HPDE6-E6E7 (cell line): Measurements from ENCODE around the gene BTBD1.
"Not testable (repeated sequence)": the region's sequence is repeated elsewhere in the genome, so short reads cannot be mapped to it uniquely, and the experiment has no call there.

ENCODE experiments used
- DNase-seq: peaks from one replicate; pipeline ENCODE4 v3.0.0; 2011; ENCODE audit warnings: missing footprints; ENCODE audit errors: extremely low spot score

BTBD1 gene

DNA sequence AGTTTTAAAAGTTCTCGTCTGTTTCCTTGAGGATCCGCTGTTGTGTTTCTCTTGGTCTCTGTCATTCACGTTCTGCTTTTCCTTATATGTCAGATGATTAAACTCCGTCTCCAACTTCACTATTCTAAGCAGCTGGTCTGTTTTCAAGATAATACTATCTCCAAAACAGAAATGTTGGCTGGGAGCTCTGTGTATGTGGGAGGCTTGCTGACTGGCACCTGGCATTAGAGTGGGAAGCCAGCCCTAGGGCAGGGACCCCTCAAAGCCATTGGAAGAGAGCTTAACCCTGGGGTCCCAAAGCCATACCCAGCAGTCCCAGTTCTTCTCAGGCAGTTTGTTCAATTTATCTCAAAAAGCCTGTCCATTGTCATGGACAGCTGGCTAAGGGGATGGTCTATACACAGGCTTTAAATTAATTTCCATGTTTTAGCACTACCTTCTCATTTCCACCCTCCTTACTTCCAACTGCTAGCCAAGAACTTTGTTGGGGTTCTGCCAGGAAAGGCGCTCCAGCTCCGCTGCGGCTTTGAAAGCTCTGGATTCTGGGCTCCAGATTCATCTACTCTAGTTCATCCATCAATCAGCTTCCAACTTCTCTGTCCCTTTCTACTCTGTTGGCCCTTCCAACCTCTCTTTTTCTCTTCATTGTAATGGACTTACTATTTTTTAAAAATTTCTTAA, 9.2 kb downstream of the BTBD1 start:
- DNase-seq = no peak

DNA sequence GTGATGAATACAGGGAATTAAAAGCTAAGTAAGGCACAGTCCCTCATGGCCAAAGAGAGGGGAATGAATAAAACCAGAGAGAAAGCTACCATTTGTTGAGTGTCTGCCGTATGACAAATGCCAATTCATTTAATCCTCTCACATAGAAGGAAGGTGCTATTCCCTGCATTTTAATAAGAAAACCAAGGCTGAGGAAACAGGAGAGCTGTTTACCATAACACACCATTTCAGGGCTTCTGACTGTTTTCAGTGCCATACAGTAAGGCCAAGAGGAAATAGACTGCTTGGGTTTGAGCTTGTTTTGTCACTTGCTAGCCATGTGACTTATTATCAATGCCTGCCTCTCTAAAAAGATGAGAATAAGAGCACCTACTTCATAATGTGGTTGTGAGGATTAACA, 10.1 kb downstream of the BTBD1 start:
- no peak for DNase-seq

GRCh38 chr15:83053151-83053550, 13.9 kb downstream of the BTBD1 start:
- no peak for DNase-seq

- DNase-seq = no peak
Measured at GRCh38 chr15:83046558-83047127, 20.4 kb downstream of the BTBD1 start.

DNA sequence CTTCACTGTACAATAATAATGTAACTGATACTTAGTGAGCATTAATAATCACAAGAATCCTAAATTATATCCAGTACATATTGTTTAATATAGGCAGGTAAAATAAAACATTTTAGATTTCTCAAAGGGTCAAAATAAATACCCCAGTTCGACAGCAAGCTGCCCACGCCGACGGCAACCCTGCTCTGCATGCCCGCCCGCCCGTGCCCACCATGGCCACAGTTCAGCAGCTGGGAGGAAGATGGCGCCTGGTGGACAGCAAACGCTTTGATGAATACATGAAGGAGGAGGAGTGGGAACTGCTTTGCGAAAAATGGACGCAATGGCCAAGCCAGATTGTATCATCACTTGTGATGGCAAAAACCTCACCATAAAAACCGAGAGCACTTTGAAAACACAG, 22.9 kb downstream of the BTBD1 start:
- no peak for DNase-seq

DNA sequence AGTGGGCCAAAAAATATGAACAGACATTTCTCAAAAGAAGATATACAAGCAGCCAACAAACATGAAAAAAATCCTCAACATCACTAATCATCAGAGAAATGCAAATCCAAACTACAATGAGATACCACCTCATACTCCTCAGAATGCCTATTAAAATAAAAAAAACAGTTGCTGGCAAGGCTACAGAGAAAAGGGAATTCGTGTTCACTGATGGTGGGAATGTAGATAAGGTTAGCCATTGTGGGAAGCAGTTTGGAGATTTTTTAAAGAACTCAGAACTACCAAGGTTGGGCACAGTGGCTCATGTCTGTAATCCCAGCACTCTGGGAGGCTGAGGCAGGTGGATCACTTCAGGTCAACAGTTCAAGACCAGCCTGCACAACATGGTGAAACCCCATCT, 27.8 kb downstream of the BTBD1 start:
- DNase-seq = no peak

DNA sequence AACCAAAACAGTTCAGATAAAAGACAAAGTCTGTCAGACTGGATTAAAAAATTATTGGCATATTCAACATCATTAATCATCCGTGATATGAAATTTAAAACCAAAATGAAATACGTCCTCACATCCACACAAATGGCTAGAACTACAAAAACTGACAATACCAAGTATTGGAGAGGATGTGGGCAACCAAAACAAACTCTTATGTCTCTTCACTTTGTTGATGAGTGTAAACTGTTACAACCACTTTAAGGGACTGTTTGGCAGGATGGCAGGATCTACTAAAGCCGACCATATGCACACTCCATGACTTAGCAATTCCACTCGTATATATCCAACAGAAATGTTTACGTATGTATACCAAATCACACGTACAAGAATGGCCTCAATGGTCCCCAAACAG, 30.8 kb downstream of the BTBD1 start:
- DNase-seq = no peak

GRCh38 chr15:83031234-83031633, 35.8 kb downstream of the BTBD1 start:
- not testable (repeated sequence) for DNase-seq

DNA sequence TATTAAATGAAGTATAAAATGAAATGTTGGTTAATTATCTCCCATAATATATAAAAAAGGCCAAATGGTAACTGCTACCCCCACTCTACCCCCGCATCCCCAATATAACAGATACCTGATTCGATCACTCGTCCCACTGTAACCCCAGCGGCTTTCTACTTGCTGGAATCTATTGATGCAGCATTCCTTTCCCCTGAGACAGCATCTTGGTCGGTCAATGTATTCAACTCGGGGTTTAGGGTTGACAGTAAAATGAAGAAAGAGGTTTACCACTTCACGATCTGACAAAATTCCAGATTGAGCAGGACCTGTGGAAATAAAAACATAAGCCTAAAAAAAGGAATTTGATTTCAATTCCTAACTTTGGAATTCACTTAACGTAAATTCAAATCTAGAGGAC, 37.0 kb downstream of the BTBD1 start:
- DNase-seq = no peak

DNA sequence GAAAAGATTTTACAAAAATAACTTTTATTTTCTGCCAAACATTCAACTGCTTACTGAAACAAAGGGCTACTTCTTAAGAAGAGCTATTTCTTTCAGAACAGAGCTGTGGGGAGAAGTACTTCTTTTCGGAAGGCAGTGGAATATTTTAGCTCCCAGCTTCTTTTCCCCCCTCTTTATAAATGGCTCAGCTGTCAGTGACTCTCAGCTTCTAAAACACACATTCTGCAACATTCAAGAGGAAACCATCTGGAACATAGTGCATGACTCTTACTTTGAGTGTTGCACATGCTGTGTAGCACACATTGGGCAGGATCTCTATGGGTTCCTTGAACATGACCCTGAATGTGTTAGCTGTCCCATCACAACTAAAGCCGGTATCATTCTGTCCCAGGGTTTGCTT, 48.6 kb downstream of the BTBD1 start:
- no peak for DNase-seq

DNA sequence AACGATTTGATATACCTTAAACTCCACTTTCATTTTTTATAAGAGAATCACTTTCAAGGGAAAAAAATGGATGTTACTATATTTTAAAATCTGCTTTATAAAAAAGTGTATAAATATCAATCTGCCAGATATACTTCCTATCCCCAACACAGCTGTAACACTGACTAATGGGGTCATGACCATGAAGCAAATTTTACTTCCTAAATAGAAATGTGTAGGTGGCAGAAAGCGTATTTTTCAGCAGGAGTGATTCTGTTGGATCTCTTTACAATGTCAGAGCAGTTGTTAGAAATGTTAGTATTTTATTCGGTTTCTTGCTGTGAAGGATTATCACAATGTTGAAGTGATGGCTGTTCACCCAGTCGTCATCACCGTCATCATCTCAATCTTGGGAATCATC, 50.1 kb downstream of the BTBD1 start:
- DNase-seq = no peak

GRCh38 chr15:83015361-83015760, 51.7 kb downstream of the BTBD1 start:
- no peak for DNase-seq

DNA sequence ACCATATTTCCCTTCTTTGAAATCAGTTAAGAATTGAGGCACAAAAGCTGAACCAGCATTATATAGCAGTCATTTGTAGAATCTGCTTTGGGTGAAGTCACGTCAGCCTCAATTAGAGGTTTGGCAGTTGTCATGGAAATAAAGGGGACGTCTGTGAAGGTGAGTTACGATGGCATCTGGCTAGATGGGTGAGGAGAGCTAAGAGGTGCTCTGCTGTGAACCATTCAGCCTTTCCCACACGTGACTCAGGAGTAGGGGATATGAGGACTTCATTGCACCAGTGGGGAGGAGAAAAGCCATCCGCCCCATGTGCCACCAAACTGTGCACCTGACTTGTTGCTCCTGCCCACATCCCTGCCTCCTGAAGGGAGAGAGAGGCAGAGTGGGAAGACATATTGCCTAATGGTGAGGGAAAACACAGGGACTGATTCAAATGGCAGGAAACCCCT, 52.8 kb downstream of the BTBD1 start:
- no peak for DNase-seq

DNA sequence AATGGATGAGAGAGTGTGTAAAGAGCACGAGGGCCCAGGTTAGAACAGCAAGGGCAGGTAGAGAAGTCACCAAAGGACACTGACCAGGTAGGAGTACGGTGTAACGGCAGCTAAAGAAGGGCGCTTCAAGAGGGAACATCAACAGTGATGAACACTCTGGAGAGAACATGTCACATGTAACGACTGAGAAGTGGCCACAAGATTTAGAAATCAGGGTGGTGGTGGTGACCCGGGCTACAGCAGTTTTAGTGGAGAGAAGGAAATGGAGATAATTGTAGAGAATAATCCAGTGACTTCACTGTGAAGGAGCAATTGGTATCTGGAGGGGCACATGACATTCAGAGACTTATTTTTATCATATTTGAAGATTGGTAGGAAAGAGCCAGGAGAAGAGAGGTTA, 54.4 kb downstream of the BTBD1 start:
- DNase-seq = no peak

DNA sequence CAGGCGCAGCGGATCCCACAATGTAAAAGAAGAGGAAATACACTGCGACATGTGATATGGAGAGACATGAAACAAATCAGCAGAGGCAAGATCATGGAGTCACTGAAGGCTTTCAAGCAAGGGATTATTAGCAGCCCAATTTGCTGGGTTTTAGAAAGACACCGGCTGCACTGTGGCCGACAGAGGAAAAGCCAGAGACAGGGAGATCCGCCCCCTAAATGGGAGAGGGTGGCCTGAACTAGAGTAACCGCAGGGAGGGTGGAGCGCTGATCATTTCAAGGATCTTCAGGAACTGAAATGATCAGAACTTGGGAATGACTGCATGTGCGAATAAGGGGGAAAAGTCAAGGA, 55.0 kb downstream of the BTBD1 start:
- DNase-seq = no peak

DNA sequence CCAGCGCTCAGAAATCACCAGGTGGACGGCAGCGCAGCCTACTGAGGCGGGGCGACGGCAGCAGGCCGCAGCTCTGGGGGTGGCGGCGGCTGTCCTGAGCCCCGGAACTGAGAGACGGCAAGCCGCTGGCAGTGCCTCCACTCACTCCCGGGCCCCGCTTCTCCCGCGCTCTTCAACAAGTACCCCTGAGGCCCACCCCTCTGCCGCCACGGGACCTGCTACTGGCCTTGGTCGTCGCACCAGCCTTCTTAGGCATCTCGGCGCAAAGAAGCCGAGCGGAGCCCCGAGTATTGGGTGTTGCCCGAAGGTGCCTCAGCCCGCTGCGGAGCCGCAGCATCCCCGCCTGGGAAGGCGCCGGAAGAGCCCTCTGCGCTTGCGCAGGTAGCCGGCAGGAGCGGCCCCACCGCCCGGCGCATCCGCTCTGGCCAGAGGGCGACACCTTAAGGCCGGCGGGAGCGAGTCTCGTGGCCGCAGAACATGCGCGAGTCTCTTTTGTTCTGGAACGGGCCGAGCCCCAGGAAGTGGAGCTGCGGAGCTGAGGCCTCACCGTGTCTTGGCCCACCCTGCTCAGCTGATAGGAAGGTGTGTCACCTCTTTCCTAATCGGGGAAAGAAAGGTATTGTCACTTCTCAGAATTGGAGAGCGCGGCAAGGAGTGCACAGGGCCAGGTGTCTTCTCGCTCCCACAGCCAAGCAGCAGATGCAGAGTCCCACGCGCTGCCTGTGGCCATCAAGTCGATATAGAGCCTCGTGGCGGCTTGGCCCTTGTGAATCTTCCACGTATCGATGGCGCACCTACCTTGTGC, 55.6 kb downstream of the BTBD1 start, which contains the start of gene C15orf40:
TSS of gene C15orf40 (minus strand) at position 369 of the 805 bp plus-strand sequence. CDS start at position 337, 32 bp downstream.
- DNase-seq = peak; percentile 88

GRCh38 chr15:83010709-83011270, 56.3 kb downstream of the BTBD1 start:
- DNase-seq = peak; percentile 62

GRCh38 chr15:83000672-83001031, 66.4 kb downstream of the BTBD1 start:
- DNase-seq = not testable (repeated sequence)

DNA sequence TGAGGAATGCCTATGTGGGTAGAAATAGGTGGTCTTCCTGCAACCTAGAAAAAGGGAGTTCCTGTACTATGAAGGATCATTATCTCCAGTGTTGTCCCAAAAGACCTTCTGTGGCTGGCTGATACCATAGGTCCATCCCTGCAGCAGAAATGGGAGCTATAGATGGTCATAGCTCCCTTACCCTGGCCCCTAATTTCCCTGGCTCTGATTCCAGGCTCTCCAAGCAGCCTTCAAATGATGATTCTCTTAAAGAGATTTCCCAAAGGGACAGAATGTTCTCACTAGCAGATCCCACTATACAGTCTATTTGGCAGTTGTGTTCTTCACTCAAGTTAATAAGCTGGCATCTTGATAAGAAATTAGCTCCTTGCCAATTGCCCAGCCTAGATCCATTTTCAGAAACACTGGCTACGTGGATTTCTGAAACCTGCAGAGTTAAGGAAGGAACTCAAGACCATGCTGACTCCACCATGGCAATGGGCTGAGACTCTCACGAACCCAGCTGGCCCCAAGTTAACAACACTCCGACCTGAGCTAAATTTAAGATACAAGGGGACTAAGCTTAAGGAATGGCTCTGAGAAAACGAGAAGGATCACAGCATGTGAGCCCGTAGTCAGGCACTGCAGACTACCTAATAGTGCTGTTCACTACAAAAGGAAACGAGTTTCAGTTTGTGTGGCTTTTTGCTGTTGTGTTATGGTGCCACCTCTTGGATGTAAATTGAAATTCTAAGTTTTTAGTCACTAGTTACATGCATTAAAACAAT, 67.0 kb downstream of the BTBD1 start:
- DNase-seq = peak; percentile 34

- DNase-seq = no peak
Measured at GRCh38 chr15:82999426-82999825, 67.6 kb downstream of the BTBD1 start.

- DNase-seq = no peak
Measured at GRCh38 chr15:82995938-82996337, 71.1 kb downstream of the BTBD1 start.

DNA sequence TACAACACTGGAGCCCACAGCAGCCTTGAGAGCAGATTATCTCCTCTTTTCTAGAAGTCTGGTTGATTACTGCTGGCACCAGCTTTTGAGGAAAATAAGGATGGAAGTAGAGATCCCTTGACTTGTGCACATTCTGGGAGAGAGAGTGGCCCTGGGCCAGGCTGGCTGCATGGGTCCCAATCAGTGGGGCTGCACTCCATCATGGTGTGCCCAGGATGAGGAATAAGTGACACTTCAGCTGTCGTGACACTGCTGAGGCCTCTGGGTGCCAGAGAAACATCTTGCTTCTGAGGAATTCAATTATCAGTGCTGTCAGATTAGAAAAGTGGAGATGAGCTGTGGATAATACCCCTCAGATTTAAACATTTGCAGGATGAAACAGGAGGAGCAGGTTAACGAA, 72.0 kb downstream of the BTBD1 start:
- DNase-seq = no peak
